AG04450 (cell line): ENCODE results near the gene NAIF1. TPM values are rescaled to one million over a fixed set of nuclear protein-coding genes. Genes with fewer than 3 reads are reported as not detected.

Experiments used
- CTCF ChIA-PET: fragments of 300-600, 350-600 bp; formaldehyde crosslinking; extraction: SDS; loops from one replicate; lab custom pipeline; 2022; ENCODE audit warnings: antibody characterized with exemption, inconsistent platforms; lab: Charles Lee
- POLR2A ChIA-PET: fragments of 350-600 bp; formaldehyde crosslinking; extraction: SDS; loops from one replicate; lab custom pipeline; 2021; ENCODE audit warnings: antibody characterized with exemption, inconsistent platforms; lab: Yijun Ruan, JAX
- DNase-seq: peaks from one replicate; pipeline ENCODE4 v3.0.0-alpha.2; 2011; ENCODE audit warnings: low read depth, low spot score
- H3K27ac ChIP-seq: one replicate; pipeline ENCODE4 v1.5.1; 2012; ENCODE audit warnings: low read depth, low read length, control low read depth
- H3K27me3 ChIP-seq: one replicate; pipeline ENCODE4 v1.6.0; 2012; ENCODE audit warnings: low read length; ENCODE audit not compliant: control insufficient read depth, insufficient read depth
- H3K4me3 ChIP-seq: 2 replicates; pipeline ENCODE4 v1.5.1; 2011; ENCODE audit warnings: mild to moderate bottlenecking, low read depth, low read length, control low read depth
- H3K9me3 ChIP-seq: 2 replicates; pipeline ENCODE4 v1.5.1; 2012; ENCODE audit warnings: low read length; ENCODE audit not compliant: control insufficient read depth, insufficient read depth
- CTCF ChIP-seq: IDR thresholded peaks from 2 replicates; pipeline ENCODE4 v1.5.1; 2011; ENCODE audit warnings: low read depth, low read length, control low read depth, inconsistent platforms
- polyA plus RNA-seq: library from polyadenylated mRNA; depleted of rRNA; stranded (reverse); fragments of >200 nt; gene quantifications from 2 replicates; pipeline ENCODE4 v1.2.3, GENCODE V29; 2011

The NAIF1 gene
- polyA plus RNA-seq, 1 experiment, result 7.5 TPM

DNA sequence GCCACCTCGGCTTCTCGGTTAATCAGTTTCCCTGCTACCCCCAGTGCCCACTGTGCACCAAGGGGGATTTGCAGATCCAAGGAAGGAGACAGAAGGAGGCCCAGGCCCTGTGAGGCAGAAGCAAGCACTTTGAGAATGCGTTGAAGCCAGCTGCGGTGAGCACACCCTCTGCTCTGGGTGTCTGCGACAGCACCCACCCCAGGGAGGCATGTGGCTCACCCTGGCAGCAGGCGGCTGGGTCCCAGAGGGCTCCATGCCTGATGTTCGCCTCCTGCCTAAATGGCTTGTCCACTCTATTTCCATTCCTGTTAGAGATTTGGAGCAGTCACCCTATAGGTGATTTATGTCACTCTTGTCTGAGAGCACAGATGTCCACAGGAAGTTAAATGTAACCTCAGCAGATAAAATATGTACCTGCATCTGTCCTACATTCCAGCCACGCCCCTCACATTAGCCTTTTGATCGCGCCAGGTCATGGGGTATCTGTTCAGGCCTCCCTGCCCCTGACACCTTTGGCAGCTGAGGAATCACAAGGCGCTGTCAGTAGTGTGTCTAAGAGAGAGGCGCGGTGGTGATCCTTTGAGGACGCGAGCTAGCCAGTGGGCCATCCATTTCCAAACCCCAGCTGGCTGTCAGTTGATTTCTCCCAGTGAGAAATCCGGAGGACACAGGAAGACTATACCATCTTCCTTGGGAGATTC is 32.3 kb upstream of the NAIF1 start:
- Histone ChIP-seq H3K27me3 (no peaks in the 10 kb centered on the region), H3K9me3 (no peaks in the 10 kb centered on the region; the same call in 1 of the 2 replicates), H3K4me3 (peak overlapping the region; percentile 70), H3K27ac (peak overlapping the region; percentile 99)
- ChIA-PET POLR2A (interaction anchor here (0.9 to 2.4 kb wide), 3 partner anchors 17 to 120 kb away, joined by 3 to 8 read pairs (median 3); no protein-coding TSS in a partner anchor), CTCF (interaction anchor here (1.3 to 11.1 kb wide), 3 partner anchors 18 to 156 kb away, joined by 4 to 102 read pairs (median 29); no protein-coding TSS in a partner anchor)
- no peak for DNase-seq
- TF ChIP-seq CTCF, result no peak

- DNase-seq, result peak; percentile 93
- no peak for TF ChIP-seq CTCF
- POLR2A ChIA-PET, result interaction anchor here (0.9 to 2.4 kb wide), 6 partner anchors 17 to 161 kb away, joined by 3 to 8 read pairs (median 4); partner anchors contain the start of gene DPM2
- Histone ChIP-seq H3K27ac (peak overlapping the region; percentile 99), H3K4me3 (peak overlapping the region; percentile 70), H3K27me3 (no peaks in the 10 kb centered on the region), H3K9me3 (no peaks in the 10 kb centered on the region; the same call in 1 of the 2 replicates)
- CTCF ChIA-PET, result interaction anchor here (2.5 to 11.1 kb wide), 3 partner anchors 19 to 155 kb away, joined by 16 to 102 read pairs (median 29); no protein-coding TSS in a partner anchor
These were observed 31.4 kb upstream of the NAIF1 start for GRCh38 chr9:128098297-128099230.

DNA sequence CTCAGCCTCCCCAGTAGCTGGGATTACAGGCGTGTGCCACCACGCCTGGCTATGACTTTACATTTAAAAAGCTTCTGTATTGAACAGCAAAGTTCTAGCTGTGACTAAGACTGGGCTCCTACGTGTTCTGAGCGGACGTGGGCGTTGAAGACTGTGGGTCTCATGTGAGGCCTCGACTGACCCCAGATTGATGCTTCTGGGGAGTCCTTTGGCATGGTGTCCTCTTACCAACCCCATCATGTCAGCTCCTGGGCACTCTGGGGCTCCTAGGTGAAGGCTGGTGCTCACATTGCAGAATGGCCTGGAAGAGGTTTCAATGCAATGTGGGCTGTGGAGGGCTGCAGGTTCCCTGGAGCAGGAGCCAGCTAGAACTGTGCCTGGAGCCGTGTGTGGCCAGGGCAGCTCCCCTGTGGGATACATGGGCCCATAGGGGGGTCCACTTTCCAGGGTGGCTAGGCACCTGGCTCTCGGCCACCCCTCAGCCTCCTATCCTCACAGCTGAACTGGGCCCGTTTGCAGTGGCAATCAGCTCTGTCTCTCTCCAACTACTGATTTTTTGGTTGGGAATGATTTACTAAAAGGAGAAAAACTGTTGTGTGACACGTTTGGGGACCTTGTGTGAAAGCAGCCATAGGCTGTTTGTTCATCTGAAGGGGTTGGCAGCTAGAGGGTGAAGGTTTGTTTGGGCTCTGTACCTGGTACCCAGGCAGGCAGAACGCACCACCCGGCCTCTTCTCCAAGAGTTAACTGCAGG is 30.6 kb upstream of the NAIF1 start:
- peak overlapping the region; percentile 99 for H3K27ac ChIP-seq
- H3K9me3 ChIP-seq, result no peaks in the 10 kb centered on the region; the same call in 1 of the 2 replicates
- H3K4me3 ChIP-seq, result peak overlapping the region; percentile 70; the same call in 1 of the 2 replicates
- ChIA-PET CTCF (interaction anchor here (2.5 to 4.5 kb wide), 2 partner anchors 20 to 155 kb away, joined by 16 to 29 read pairs; no protein-coding TSS in a partner anchor), POLR2A (interaction anchor here (0.9 to 1.5 kb wide), 3 partner anchors 17 to 160 kb away, joined by 4 to 7 read pairs (median 5); partner anchors contain the start of gene DPM2)
- TF ChIP-seq CTCF, result no peak
- DNase-seq, result no peak
- no peaks in the 10 kb centered on the region for H3K27me3 ChIP-seq

DNA sequence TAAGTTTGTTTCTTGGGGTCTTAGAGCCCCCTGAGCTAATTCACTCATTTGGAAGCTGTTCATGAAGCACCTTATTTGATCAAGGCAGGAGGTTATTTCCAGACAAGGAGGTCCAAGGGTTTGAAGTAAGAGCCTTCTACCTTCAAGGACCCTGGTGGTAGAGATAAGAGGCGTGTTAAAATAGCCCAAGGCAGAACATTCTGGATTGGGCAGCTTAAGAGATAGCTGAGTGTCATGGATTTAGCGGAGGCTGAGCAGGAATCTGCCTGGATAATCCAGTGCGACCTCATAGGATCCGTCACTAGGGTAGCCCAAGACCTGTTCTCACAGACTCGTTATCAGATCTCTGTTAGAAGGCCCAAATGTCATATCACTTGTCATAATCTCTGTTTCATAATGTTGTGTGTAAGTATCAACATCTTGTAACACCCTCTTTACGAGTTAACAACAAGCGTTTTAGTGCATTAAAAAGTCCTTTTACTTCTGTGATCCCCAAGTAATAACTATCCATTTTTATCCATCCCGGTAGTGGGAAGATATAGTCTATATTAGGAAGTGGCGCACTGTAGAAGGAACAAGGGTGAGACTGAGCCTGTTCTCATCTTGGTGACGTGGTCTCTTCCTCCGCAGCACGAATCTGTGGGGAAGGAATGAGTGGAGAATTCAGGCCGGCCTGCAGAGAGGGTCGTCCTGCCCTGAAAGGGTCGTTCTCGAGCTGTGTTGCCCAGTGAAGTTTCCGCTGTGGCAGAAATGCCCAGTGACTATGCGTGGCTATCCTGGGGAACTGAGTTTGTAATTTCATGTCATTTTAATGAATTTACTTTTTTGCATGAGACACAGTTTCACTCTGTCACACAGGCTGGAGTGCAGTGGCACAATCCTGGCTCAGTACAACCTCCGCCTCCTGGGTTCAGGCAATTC is 29.8 kb upstream of the NAIF1 start:
- Histone ChIP-seq H3K4me3 (no peak overlapping the region), H3K27me3 (no peaks in the 10 kb centered on the region), H3K9me3 (no peaks in the 10 kb centered on the region; the same call in 1 of the 2 replicates), H3K27ac (peak overlapping the region; percentile 2)
- TF ChIP-seq CTCF, result no peak
- ChIA-PET CTCF (interaction anchor here (2.2 to 4.5 kb wide), 3 partner anchors 21 to 154 kb away, joined by 13 to 29 read pairs (median 16); no protein-coding TSS in a partner anchor), POLR2A (interaction anchor here (1.5 kb wide), 1 partner anchor 154 kb away, joined by 4 read pairs; no protein-coding TSS in a partner anchor)
- DNase-seq, result no peak
